Upper lobe of right lung (tissue), 1 donor: Measurements from ENCODE around the gene MSMP. TPM values are rescaled to one million over a fixed set of nuclear protein-coding genes. Genes with fewer than 3 reads are reported as not detected.

ENCODE experiments used
- ATAC-seq: fragments of 200-7000 bp; cut with Tn5 transposase; one replicate; pipeline ENCODE4 v1.9.1; 2020; ENCODE audit warnings: mild to moderate bottlenecking, moderate library complexity
- DNase-seq: peaks from one replicate; pipeline ENCODE4 v3.0.0-alpha.2; 2020
- H3K27ac ChIP-seq: fragments of 200-600 bp; one replicate; pipeline ENCODE4 v1.8.0; 2022
- H3K27me3 ChIP-seq: fragments of 200-600 bp; one replicate; pipeline ENCODE4 v1.8.0; 2022; ENCODE audit warnings: mild to moderate bottlenecking
- H3K36me3 ChIP-seq: fragments of 200-600 bp; one replicate; pipeline ENCODE4 v1.8.0; 2022
- H3K4me1 ChIP-seq: fragments of 200-600 bp; one replicate; pipeline ENCODE4 v1.8.0; 2022
- H3K4me3 ChIP-seq: fragments of 200-600 bp; one replicate; pipeline ENCODE4 v1.8.0; 2022; ENCODE audit warnings: mild to moderate bottlenecking
- H3K9me3 ChIP-seq: fragments of 200-600 bp; one replicate; pipeline ENCODE4 v1.8.0; 2022
- CTCF ChIP-seq: fragments of 200-600 bp; IDR thresholded peaks from one replicate; pipeline ENCODE4 v1.8.0; 2022; ENCODE audit warnings: antibody characterized with exemption
- intact Hi-C: fragments of 100-400 bp; cut with DNase I; formaldehyde crosslinking; loops from one replicate; pipeline ENCODE4 v1.11.0; 2022
- total RNA-seq: library from RNA; stranded (reverse); fragmentation: NEBNext Ultra II Directional; extraction: Animal tissue kit (Norgen Biotek cat#: 25700); gene quantifications from one replicate; pipeline ENCODE4 v1.2.1, GENCODE V29; 2021
- donor health status: DM: no; HTN: yes; CAD: no; lungs with severe emphysema.

Gene MSMP
- total RNA-seq, 1 donor from 2014 or later = not detected

- no peak for TF ChIP-seq CTCF
- Histone ChIP-seq H3K27ac (no peak overlapping the region), H3K36me3 (no peaks in the 10 kb centered on the region), H3K9me3 (no peaks in the 10 kb centered on the region), H3K4me3 (no peak overlapping the region), H3K4me1 (no peaks in the 10 kb centered on the region), H3K27me3 (no peaks in the 10 kb centered on the region)
- ATAC-seq (no peak), DNase-seq (no peak)
- intact Hi-C loops = no loop called here
These were observed 24.4 kb upstream of the MSMP start for GRCh38 chr9:35778496-35778895.

DNA sequence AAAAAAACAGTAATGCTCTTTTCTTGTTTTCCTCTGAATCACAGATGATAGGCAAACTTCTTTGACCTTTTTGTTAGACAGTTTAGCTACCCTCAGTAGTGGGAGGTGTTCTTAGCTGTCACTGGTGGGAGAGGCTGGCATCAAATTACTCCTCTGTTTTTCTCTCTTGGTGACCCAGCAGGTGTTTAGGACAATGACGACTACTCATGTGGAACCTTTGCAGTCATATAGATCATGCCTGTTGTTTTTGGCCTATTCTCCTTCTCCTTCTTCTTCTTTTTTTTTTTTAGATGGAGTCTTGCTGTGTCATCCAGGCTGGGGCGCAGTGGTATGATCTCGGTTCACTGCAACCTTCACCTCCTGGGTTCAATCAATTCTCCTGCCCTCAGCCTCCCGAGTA, 21.9 kb upstream of the MSMP start:
- no peaks in the 10 kb centered on the region for H3K27me3 ChIP-seq
- no peak for TF ChIP-seq CTCF
- no peaks in the 10 kb centered on the region for H3K36me3 ChIP-seq
- DNase-seq (no peak), ATAC-seq (no peak)
- peaks cover 14% of the 10 kb centered on the region for H3K4me1 ChIP-seq
- intact Hi-C loops = no loop called here
- no peak overlapping the region for H3K27ac ChIP-seq
- H3K9me3 ChIP-seq = no peaks in the 10 kb centered on the region
- H3K4me3 ChIP-seq = no peak overlapping the region

DNA sequence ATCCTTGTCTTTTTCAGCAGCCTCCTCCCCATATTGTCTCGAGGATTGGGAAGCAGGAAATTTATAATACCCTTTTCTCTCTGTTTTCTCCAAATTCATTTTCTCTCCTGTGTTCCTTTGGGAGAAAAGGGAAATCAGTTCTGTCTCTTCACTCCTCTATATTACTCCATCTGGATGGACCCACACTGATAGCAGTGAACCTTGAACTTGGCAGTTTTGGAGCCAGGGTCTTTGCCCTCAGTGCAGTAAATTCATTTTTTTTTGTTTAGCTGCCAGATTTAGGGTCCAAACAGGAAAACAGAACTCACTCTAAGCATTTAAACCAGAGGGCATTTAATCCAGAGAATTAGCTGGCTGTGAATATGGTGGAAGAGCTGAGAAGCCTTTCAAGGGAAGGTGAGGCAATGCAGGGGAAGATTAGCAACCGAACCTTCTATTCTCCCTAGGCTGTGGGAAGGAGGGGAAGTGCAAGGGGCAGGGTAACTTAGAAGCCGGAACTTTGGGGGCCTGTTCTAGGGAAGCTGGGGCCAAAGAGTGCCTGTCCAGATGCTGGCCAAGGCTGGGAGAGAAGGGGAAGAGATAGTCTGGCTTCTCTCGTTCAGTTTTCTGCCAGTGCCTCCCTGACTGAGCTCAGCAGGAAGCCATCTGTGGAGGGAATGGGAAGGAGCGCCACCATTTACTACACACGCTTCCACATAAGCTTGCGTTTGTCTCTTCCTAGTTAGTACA, 21.0 kb upstream of the MSMP start:
- ATAC-seq = peak; percentile 89
- Histone ChIP-seq H3K27ac (no peak overlapping the region), H3K9me3 (no peaks in the 10 kb centered on the region), H3K36me3 (no peaks in the 10 kb centered on the region), H3K4me1 (peaks cover 19% of the 10 kb centered on the region), H3K27me3 (no peaks in the 10 kb centered on the region), H3K4me3 (no peak overlapping the region)
- DNase-seq = no peak
- TF ChIP-seq CTCF = no peak
- intact Hi-C loops = no loop called here

DNA sequence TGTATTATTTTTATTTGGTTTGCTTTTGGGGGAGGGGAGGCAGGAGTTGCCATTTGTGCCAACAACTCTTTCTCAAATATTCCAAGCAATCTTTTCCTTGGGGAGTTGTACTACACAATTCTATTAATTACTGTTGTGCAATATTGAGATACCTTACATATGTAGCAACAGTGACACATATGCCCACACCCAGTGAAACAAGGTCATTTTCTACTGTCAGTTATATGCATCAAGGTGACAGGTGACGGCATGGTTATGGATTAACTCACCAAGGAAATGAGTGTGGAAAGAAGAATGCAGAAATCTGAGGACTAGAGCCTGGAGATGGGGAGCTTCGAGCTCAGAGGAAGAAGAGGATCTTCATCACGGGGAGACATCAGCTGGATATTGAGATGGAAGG, 17.9 kb upstream of the MSMP start:
- no peak for DNase-seq
- Histone ChIP-seq H3K27ac (no peak overlapping the region), H3K36me3 (no peaks in the 10 kb centered on the region), H3K4me3 (no peak overlapping the region), H3K27me3 (no peaks in the 10 kb centered on the region), H3K4me1 (peaks cover 19% of the 10 kb centered on the region), H3K9me3 (no peaks in the 10 kb centered on the region)
- no peak for ATAC-seq
- intact Hi-C loops = no loop called here
- TF ChIP-seq CTCF = no peak

GRCh38 chr9:35771534-35771933, 17.5 kb upstream of the MSMP start:
- no peak for ATAC-seq

More at GRCh38 chr9:35771534-35771933, 17.5 kb upstream of the MSMP start:
- intact Hi-C loops = no loop called here
- Histone ChIP-seq H3K9me3 (no peaks in the 10 kb centered on the region), H3K4me3 (peak overlapping the region; percentile 8), H3K36me3 (no peaks in the 10 kb centered on the region), H3K4me1 (peaks cover 19% of the 10 kb centered on the region), H3K27me3 (no peaks in the 10 kb centered on the region), H3K27ac (peak overlapping the region; percentile 53)
- DNase-seq = no peak
- TF ChIP-seq CTCF = no peak
